ENCODE results near the gene IL4R. TPM values are rescaled to one million over a fixed set of nuclear protein-coding genes. Genes with fewer than 3 reads are reported as not detected.

IL4R gene
- total RNA-seq, 1 donor from 2014 or later, result 41.0 TPM

GRCh38 chr16:27379919-27380318, 66.1 kb downstream of the IL4R start:
- Mint-ChIP-seq H3K36me3 (ENCODE audit: low read depth) (peaks cover 5% of the 10 kb centered on the region), H3K4me1 (ENCODE audit: low read depth) (peaks cover 4% of the 10 kb centered on the region), H3K9me3 (ENCODE audit: low read depth) (peaks cover 6% of the 10 kb centered on the region), H3K27ac (ENCODE audit: unreplicated experiment) (no peak overlapping the region), H3K4me3 (ENCODE audit: unreplicated experiment) (no peak overlapping the region), H3K27me3 (ENCODE audit: low read depth) (no peaks in the 10 kb centered on the region)
- no peak for DNase-seq (ENCODE audit: low spot score)
- TF ChIP-seq, protein P1, sequence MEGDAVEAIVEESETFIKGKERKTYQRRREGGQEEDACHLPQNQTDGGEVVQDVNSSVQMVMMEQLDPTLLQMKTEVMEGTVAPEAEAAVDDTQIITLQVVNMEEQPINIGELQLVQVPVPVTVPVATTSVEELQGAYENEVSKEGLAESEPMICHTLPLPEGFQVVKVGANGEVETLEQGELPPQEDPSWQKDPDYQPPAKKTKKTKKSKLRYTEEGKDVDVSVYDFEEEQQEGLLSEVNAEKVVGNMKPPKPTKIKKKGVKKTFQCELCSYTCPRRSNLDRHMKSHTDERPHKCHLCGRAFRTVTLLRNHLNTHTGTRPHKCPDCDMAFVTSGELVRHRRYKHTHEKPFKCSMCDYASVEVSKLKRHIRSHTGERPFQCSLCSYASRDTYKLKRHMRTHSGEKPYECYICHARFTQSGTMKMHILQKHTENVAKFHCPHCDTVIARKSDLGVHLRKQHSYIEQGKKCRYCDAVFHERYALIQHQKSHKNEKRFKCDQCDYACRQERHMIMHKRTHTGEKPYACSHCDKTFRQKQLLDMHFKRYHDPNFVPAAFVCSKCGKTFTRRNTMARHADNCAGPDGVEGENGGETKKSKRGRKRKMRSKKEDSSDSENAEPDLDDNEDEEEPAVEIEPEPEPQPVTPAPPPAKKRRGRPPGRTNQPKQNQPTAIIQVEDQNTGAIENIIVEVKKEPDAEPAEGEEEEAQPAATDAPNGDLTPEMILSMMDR (IDR thresholded peaks at IDR 0.05), result no peak

GRCh38 chr16:27381236-27381635, 67.5 kb downstream of the IL4R start:
- Mint-ChIP-seq H3K27ac (ENCODE audit: unreplicated experiment) (no peak overlapping the region), H3K4me1 (ENCODE audit: low read depth) (peaks cover 4% of the 10 kb centered on the region), H3K36me3 (ENCODE audit: low read depth) (peaks cover 5% of the 10 kb centered on the region), H3K4me3 (ENCODE audit: unreplicated experiment) (no peak overlapping the region), H3K27me3 (ENCODE audit: low read depth) (no peaks in the 10 kb centered on the region), H3K9me3 (ENCODE audit: low read depth) (peaks cover 8% of the 10 kb centered on the region)
- TF ChIP-seq, protein P1 (IDR thresholded peaks at IDR 0.05), result no peak
- no peak for DNase-seq (ENCODE audit: low spot score)

DNA sequence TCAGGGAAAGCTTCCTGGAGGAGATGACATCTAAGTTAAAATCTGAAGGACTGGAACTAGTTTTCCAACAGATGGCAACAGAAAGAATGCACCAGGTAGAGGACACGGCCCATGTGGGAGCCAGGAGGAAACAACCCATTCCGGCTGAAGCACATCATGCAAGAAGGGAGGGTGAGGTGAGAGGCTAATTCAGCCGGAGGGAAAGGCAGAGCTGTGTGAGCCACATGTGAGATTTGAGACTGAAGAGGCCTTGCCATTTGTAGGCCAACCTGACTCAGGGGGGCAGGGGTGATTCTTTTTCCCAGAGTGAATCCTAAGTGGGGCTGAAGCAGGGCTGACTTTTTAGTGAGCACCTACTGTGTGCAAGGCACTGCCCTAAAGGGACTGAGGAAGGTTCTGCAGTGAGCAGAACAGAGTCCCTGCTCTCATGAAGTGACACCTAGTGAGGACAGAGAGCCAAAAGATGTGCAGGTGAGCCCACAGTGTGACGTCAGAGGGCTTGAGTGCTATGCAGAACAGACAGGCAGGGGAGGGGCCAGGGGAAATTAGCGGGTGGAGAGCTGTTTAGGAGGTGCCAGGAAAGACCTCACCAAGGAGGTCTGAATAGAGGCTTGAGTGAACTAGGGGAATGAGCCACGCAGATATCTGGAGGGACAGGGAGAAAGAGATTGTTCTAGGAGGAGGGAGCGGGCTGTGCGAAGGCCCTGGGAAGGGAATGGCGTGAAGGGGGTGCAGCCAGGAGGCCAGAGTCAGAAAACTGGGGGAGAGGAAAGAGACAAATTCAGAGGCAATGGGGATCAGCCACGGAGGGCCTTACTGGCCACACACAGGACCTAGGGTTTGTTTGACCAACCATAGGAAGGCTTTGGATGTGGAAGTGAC, 68.4 kb downstream of the IL4R start:
- no peak for DNase-seq (ENCODE audit: low spot score)
- Mint-ChIP-seq H3K9me3 (ENCODE audit: low read depth) (peaks cover 13% of the 10 kb centered on the region), H3K4me1 (ENCODE audit: low read depth) (peaks cover 4% of the 10 kb centered on the region), H3K4me3 (ENCODE audit: unreplicated experiment) (no peak overlapping the region), H3K27ac (ENCODE audit: unreplicated experiment) (no peak overlapping the region), H3K27me3 (ENCODE audit: low read depth) (no peaks in the 10 kb centered on the region), H3K36me3 (ENCODE audit: low read depth) (peaks cover 5% of the 10 kb centered on the region)
- TF ChIP-seq, protein P1 (IDR thresholded peaks at IDR 0.05), result no peak

GRCh38 chr16:27383556-27384243, 69.9 kb downstream of the IL4R start:
- Mint-ChIP-seq H3K4me1 (ENCODE audit: low read depth) (peaks cover 4% of the 10 kb centered on the region), H3K27ac (ENCODE audit: unreplicated experiment) (no peak overlapping the region), H3K27me3 (ENCODE audit: low read depth) (no peaks in the 10 kb centered on the region), H3K36me3 (ENCODE audit: low read depth) (peaks cover 5% of the 10 kb centered on the region), H3K9me3 (ENCODE audit: low read depth) (peaks cover 13% of the 10 kb centered on the region), H3K4me3 (ENCODE audit: unreplicated experiment) (no peak overlapping the region)
- DNase-seq (ENCODE audit: low spot score), result no peak
- TF ChIP-seq, protein P1 (IDR thresholded peaks at IDR 0.05), result no peak

- Mint-ChIP-seq H3K27me3 (ENCODE audit: low read depth) (no peaks in the 10 kb centered on the region), H3K9me3 (ENCODE audit: low read depth) (peaks cover 13% of the 10 kb centered on the region), H3K36me3 (ENCODE audit: low read depth) (peaks cover 5% of the 10 kb centered on the region), H3K4me1 (ENCODE audit: low read depth) (peaks cover 2% of the 10 kb centered on the region), H3K27ac (ENCODE audit: unreplicated experiment) (no peak overlapping the region), H3K4me3 (ENCODE audit: unreplicated experiment) (no peak overlapping the region)
- DNase-seq (ENCODE audit: low spot score), result no peak
- TF ChIP-seq, protein P1 (IDR thresholded peaks at IDR 0.05), result no peak
Measured at GRCh38 chr16:27384425-27384824, 70.7 kb downstream of the IL4R start.

Data from chondrocyte (in vitro differentiated cells).